ENCODE measurements around the gene RPL18A.

Gene RPL18A

DNA sequence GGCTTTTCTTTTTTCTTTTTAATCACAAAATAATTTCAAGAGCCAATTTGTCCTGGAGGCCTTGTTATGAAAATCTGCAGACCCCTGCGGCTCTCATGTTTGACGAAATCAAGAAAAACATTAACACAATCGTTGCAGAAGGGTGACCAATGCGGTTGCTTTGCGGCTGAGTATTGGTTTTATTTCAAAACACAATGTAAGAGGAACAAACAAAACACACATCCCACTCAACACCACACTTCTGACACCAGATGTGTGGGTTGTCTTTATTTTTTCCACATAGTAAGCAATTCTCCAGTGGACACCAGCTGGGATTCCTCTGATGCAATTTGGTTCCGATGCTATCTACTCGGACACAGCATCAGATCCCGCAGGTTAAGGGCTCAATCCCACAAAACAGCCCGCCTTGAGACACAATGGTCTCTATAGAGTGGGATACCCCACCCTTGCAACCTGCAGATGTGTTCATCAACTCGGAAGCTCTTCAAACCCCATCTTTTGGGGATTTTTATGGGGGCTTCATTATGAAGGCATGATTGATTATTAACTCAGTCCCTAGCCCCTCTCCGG lies 51.2 kb downstream of the RPL18A start:
- no peak for DNase-seq (ENCODE audit: low read depth)
